Measurements from ENCODE around the gene UQCC2. TPM values are rescaled to one million over a fixed set of nuclear protein-coding genes. Genes with fewer than 3 reads are reported as not detected.

Gene UQCC2
- total and polyA plus RNA-seq, 2 of the 8 experiments (the other 6 are each of a cell fraction or from before 2014, with no cell fraction given): 52.1 to 104 TPM

GRCh38 chr6:33749401-33749800 lies 37.9 kb upstream of the UQCC2 start:
- Histone ChIP-seq H4K20me1 (replicated peaks in 1 of 2; ENCODE audit: control insufficient read depth in 1 of 2, insufficient read depth in 2 of 2, low read length in 2 of 2) (no peaks in the 10 kb centered on the region), H3K4ac (replicated peaks; ENCODE audit: insufficient read length, low read depth, low read length) (no peak overlapping the region), H2BK120ac (replicated peaks; ENCODE audit: low read depth, low read length) (no peak overlapping the region), H4K8ac (ENCODE audit: extremely low read depth, insufficient read depth, low read length) (no peak overlapping the region), H3K23ac (ENCODE audit: insufficient read length) (no peak overlapping the region), H2BK5ac (ENCODE audit: low read depth, low read length) (no peak overlapping the region), H3K14ac (ENCODE audit: insufficient read length) (no peak overlapping the region), H2AFZ (ENCODE audit: low read length) (no peak overlapping the region), H3K56ac (replicated peaks; ENCODE audit: insufficient read length, low read depth, low read length) (no peak overlapping the region), H3K27ac (ENCODE audit: low read depth, low read length) (no peak overlapping the region), H2AK5ac (ENCODE audit: low read depth, low read length) (no peak overlapping the region), H3K27me3 (replicated peaks in 1 of 4; ENCODE audit: control insufficient read depth in 3 of 4, extremely low read depth in 1 of 4, insufficient read depth in 3 of 4, low read length in 3 of 4) (no peaks in the 10 kb centered on the region), H3K9me3 (ENCODE audit: insufficient read depth in 2 of 2, low read depth in 1 of 2, low read length in 1 of 2) (no peaks in the 10 kb centered on the region), H4K5ac (ENCODE audit: insufficient read length, low read depth, low read length) (no peak overlapping the region), H2BK15ac (ENCODE audit: low read length) (peak overlapping the region; percentile 46; the same call in 1 of the 2 replicates), H3K79me1 (ENCODE audit: low read depth, low read length) (no peaks in the 10 kb centered on the region), H3K36me3 (ENCODE audit: control insufficient read depth in 2 of 4, insufficient read depth in 4 of 4, low read length in 3 of 4) (no peaks in the 10 kb centered on the region), H3K4me2 (ENCODE audit: insufficient read depth in 1 of 2, low read depth in 2 of 2, low read length in 2 of 2) (no peak overlapping the region), H3K23me2 (ENCODE audit: low read depth, low read length) (no peaks in the 10 kb centered on the region), H3K4me3 (ENCODE audit: extremely low read depth in 1 of 4, insufficient read depth in 2 of 4, low read depth in 3 of 4, low read length in 4 of 4) (no peak overlapping the region), H3K79me2 (ENCODE audit: control insufficient read depth in 1 of 2, insufficient read depth in 2 of 2, low read length in 2 of 2) (no peaks in the 10 kb centered on the region), H3K4me1 (replicated peaks in 1 of 4; ENCODE audit: control insufficient read depth in 3 of 4, insufficient read depth in 4 of 4, low read length in 3 of 4) (peaks cover 4 to 29% (median 21%) of the 10 kb centered on the region in 4 experiments), H2BK12ac (ENCODE audit: low read depth, low read length) (0 out of 2 replicates have a peak overlapping the region, but pooled peaks have one; percentile 9), H4K91ac (replicated peaks; ENCODE audit: insufficient read length, low read length) (no peak overlapping the region), H2BK20ac (ENCODE audit: low read length) (0 out of 2 replicates have a peak overlapping the region, but pooled peaks have one; percentile 72), H3K18ac (ENCODE audit: extremely low read depth, low read length) (no peak overlapping the region), H3K9ac (replicated peaks in 1 of 4; ENCODE audit: extremely low read depth in 1 of 4, low read depth in 3 of 4, low read length in 3 of 4) (no peak overlapping the region)
- WGBS, 2 experiments (ENCODE audit: extremely low coverage in 1 of 2, insufficient coverage in 1 of 2, insufficient read length in 1 of 2, insufficient replicate concordance in 2 of 2, low coverage in 1 of 2, low lambda C conversion rate in 2 of 2, missing lambda C conversion rate in 1 of 2): 93% methylated on average over 7 of the region's 7 CpGs; no CpG with 5 or more reads in 1 of the 2 experiments
- FAIRE-seq (no peak), DNase-seq (ENCODE audit: low read depth in 1 of 2, low spot score in 2 of 2) (no peak)
- POLR2A ChIA-PET (ENCODE audit: partially characterized antibody): interaction anchor here (1.8 kb wide), 1 partner anchor 37 kb away, joined by 4 read pairs; the partner anchor contains the start of gene UQCC2
- CTCF ChIA-PET (ENCODE audit: partially characterized antibody): interaction anchor here (0.8 to 12.0 kb wide), 6 partner anchors 10 to 209 kb away, joined by 3 to 171 read pairs (median 6); no protein-coding TSS in a partner anchor
- TF ChIP-seq HDAC2 (IDR thresholded peaks at IDR 0.05; ENCODE audit: borderline replicate concordance in 1 of 2, low read depth in 2 of 2, low read length in 2 of 2) (no peak), KDM4A (IDR thresholded peaks at IDR 0.05; ENCODE audit: low read depth, low read length, severe bottlenecking) (no peak), FOSL1 (IDR thresholded peaks at IDR 0.05; ENCODE audit: insufficient read depth, low read depth, low read length) (no peak), PHF8 (conservative IDR thresholded peaks at IDR 0.05; ENCODE audit: low read depth, low read length) (no peak), SAP30 (IDR thresholded peaks at IDR 0.05; ENCODE audit: insufficient read depth, insufficient replicate concordance, low read length) (no peak), GTF2F1 (IDR thresholded peaks at IDR 0.05; ENCODE audit: borderline replicate concordance, low read depth, low read length) (no peak), E2F6 (IDR thresholded peaks at IDR 0.05) (no peak), SUZ12 (IDR thresholded peaks at IDR 0.05; ENCODE audit: low read length) (no peak), POLR2A (IDR thresholded peaks at IDR 0.05; ENCODE audit: control extremely low read depth in 1 of 2, low read depth in 2 of 2, low read length in 2 of 2) (no peak), SIRT6 (IDR thresholded peaks at IDR 0.05; ENCODE audit: low read length) (no peak), RAD21 (IDR thresholded peaks at IDR 0.05 in 1 of 2, conservative IDR thresholded peaks at IDR 0.05 in 1 of 2; ENCODE audit: low read depth in 2 of 2, low read length in 2 of 2) (no peak), NRF1 (IDR thresholded peaks at IDR 0.05; ENCODE audit: low read depth, low read length) (no peak), MAFK (IDR thresholded peaks at IDR 0.05; ENCODE audit: low read depth, low read length) (no peak)
